ENCODE results near the gene RETREG2.

- TF ChIP-seq TP53 (CRISPR knock-in tag; IDR thresholded peaks at IDR 0.05) (no peak), EHMT2 (IDR thresholded peaks at IDR 0.05; ENCODE audit: low read depth) (no peak), CTCF (IDR thresholded peaks at IDR 0.05) (no peak), EP300 (IDR thresholded peaks at IDR 0.05) (no peak), MAZ (IDR thresholded peaks at IDR 0.05; ENCODE audit: borderline replicate concordance, low read depth, low read length) (no peak), POLR2A (IDR thresholded peaks at IDR 0.05; ENCODE audit: low read length) (no peak), CEBPB (IDR thresholded peaks at IDR 0.05) (no peak), PBX3 (IDR thresholded peaks at IDR 0.05) (no peak), KDM1A (IDR thresholded peaks at IDR 0.05; ENCODE audit: low read depth) (no peak), MAX (IDR thresholded peaks at IDR 0.05) (no peak), RAD21 (conservative IDR thresholded peaks at IDR 0.05 in 1 of 2, IDR thresholded peaks at IDR 0.05 in 1 of 2) (no peak), SMC3 (IDR thresholded peaks at IDR 0.05) (no peak)
Measured at GRCh38 chr2:219197388-219197787, 19.3 kb downstream of the RETREG2 start.

All from A549 (cell line).